Common myeloid progenitor, CD34-positive (primary cell): ENCODE measurements around the gene GSTT4.

Experiments
- CTCF ChIA-PET: fragments of 350-600 bp; sonication (Branson Sonifier 250); formaldehyde crosslinking; loops from one replicate; lab custom pipeline; 2021; ENCODE audit warnings: antibody characterized with exemption; lab: Charles Lee
- POLR2A ChIA-PET: fragments of 350-600 bp; sonication (Branson Sonifier 250); formaldehyde crosslinking; loops from one replicate; lab custom pipeline; 2021; ENCODE audit warnings: antibody characterized with exemption; lab: Charles Lee
- DNase-seq, 3 donors: peaks; one replicate each; pipeline versions ENCODE4 v3.0.0 to v3.0.0-alpha.2; 2013
- H3K27ac ChIP-seq, 2 experiments: 1 replicate in 1 of 2; 2 replicates in 1 of 2; pipeline ENCODE4 v1.7.0; 2013; ENCODE audit warnings: inconsistent platforms in 2 of 2, low read length in 2 of 2, mild to moderate bottlenecking in 2 of 2, low read depth in 1 of 2, moderate library complexity in 1 of 2; ENCODE audit not compliant: severe bottlenecking in 2 of 2, insufficient read depth in 1 of 2, poor library complexity in 1 of 2
- H3K27me3 ChIP-seq, 5 experiments: replicated peaks in 2 of 5; 1 replicate in 3 of 5; 2 replicates in 2 of 5; pipeline versions ENCODE4 v1.6.1 to v1.7.0; 2013; ENCODE audit warnings: low read length in 4 of 5, mild to moderate bottlenecking in 2 of 5, moderate library complexity in 2 of 5, inconsistent platforms in 1 of 5; ENCODE audit not compliant: insufficient read depth in 5 of 5, control insufficient read depth in 4 of 5
- H3K36me3 ChIP-seq, 4 experiments: 1 replicate in 2 of 4; 2 replicates in 2 of 4; pipeline versions ENCODE4 v1.6.1 to v1.7.0; 2013; ENCODE audit warnings: low read length in 3 of 4, control low read depth in 1 of 4, mild to moderate bottlenecking in 1 of 4; ENCODE audit not compliant: control insufficient read depth in 4 of 4, insufficient read depth in 4 of 4
- H3K4me1 ChIP-seq, 4 experiments: 1 replicate in 3 of 4; 2 replicates in 1 of 4; pipeline versions ENCODE4 v1.6.1 to v1.7.1; 2013; ENCODE audit warnings: low read length in 3 of 4, mild to moderate bottlenecking in 3 of 4, control low read depth in 1 of 4, inconsistent platforms in 1 of 4, moderate library complexity in 1 of 4; ENCODE audit not compliant: control insufficient read depth in 4 of 4, insufficient read depth in 4 of 4; ENCODE audit errors: control extremely low read depth in 1 of 4
- H3K4me3 ChIP-seq, 7 experiments: 1 replicate in 4 of 7; 2 replicates in 3 of 7; pipeline versions ENCODE4 v1.5.1 to v1.7.0; 2013; ENCODE audit warnings: mild to moderate bottlenecking in 7 of 7, low read length in 6 of 7, moderate library complexity in 6 of 7, inconsistent platforms in 2 of 7, low read depth in 2 of 7, control low read depth in 1 of 7; ENCODE audit not compliant: insufficient read depth in 4 of 7, control insufficient read depth in 1 of 7; ENCODE audit errors: extremely low read depth in 1 of 7
- H3K9me3 ChIP-seq, 5 experiments: 1 replicate in 4 of 5; 2 replicates in 1 of 5; pipeline versions ENCODE4 v1.6.1 to v1.7.1; 2013; ENCODE audit warnings: low read length in 4 of 5, mild to moderate bottlenecking in 2 of 5, inconsistent platforms in 1 of 5, low read depth in 1 of 5, moderate library complexity in 1 of 5; ENCODE audit not compliant: control insufficient read depth in 4 of 5, insufficient read depth in 2 of 5; ENCODE audit errors: control extremely low read depth in 1 of 5
- WGBS: methylation state at CpG from one replicate; pipeline ENCODE4 v1.1.5; 2013; ENCODE audit not compliant: insufficient coverage; 5-methylcytosine and 5-hydroxymethylcytosine counted together

The GSTT4 gene

GRCh38 chr22:24026056-24026455, 20.8 kb upstream of the GSTT4 start:
- DNase-seq: no peak
- Histone ChIP-seq H3K4me1 (peaks cover 6 to 13% (median 10%) of the 10 kb centered on the region in 4 experiments), H3K9me3 (peaks cover 0 to 10% (median 0%) of the 10 kb centered on the region in 5 experiments), H3K4me3 (no peak overlapping the region), H3K27ac (no peak overlapping the region), H3K36me3 (peaks cover 0 to 7% (median 4%) of the 10 kb centered on the region in 4 experiments), H3K27me3 (no peaks in the 10 kb centered on the region)
- WGBS: 100% methylated on average over 2 of the region's 2 CpGs
- ChIA-PET CTCF (no interaction called here), POLR2A (no interaction called here)

- no peak for DNase-seq
- Histone ChIP-seq H3K9me3 (peaks cover 0 to 10% (median 0%) of the 10 kb centered on the region in 5 experiments), H3K27ac (no peak overlapping the region), H3K36me3 (peaks cover 0 to 7% (median under 1%) of the 10 kb centered on the region in 4 experiments), H3K27me3 (no peaks in the 10 kb centered on the region), H3K4me1 (peaks cover 6 to 13% (median 10%) of the 10 kb centered on the region in 4 experiments), H3K4me3 (no peak overlapping the region)
- POLR2A ChIA-PET: no interaction called here
- 83% methylated on average over 5 of the region's 6 CpGs for WGBS
- CTCF ChIA-PET: no interaction called here
Measured at GRCh38 chr22:24025475-24025874, 20.2 kb upstream of the GSTT4 start.

GRCh38 chr22:24024354-24024753, 19.1 kb upstream of the GSTT4 start:
- Histone ChIP-seq H3K27me3 (no peaks in the 10 kb centered on the region), H3K4me1 (peaks cover 6 to 13% (median 10%) of the 10 kb centered on the region in 4 experiments), H3K9me3 (peaks cover 0 to 10% (median 0%) of the 10 kb centered on the region in 5 experiments), H3K36me3 (peaks cover 0 to 7% (median under 1%) of the 10 kb centered on the region in 4 experiments), H3K27ac (no peak overlapping the region), H3K4me3 (no peak overlapping the region)
- 100% methylated on average over 3 of the region's 3 CpGs for WGBS
- ChIA-PET POLR2A (no interaction called here), CTCF (no interaction called here)
- DNase-seq: no peak

- Histone ChIP-seq H3K4me3 (no peak overlapping the region), H3K27ac (no peak overlapping the region), H3K36me3 (peaks cover 0 to 7% (median under 1%) of the 10 kb centered on the region in 4 experiments), H3K27me3 (no peaks in the 10 kb centered on the region), H3K9me3 (peaks cover 0 to 10% (median 0%) of the 10 kb centered on the region in 5 experiments), H3K4me1 (peaks cover 4 to 7% (median 6%) of the 10 kb centered on the region in 4 experiments)
- ChIA-PET POLR2A (interaction anchor here (0.7 kb wide), 1 partner anchor 9 kb away, joined by 3 read pairs; no protein-coding TSS in a partner anchor), CTCF (no interaction called here)
- DNase-seq: no peak
Measured at GRCh38 chr22:24023204-24023789, 18.0 kb upstream of the GSTT4 start.

- Histone ChIP-seq H3K9me3 (peaks cover 0 to 10% (median 0%) of the 10 kb centered on the region in 5 experiments), H3K4me3 (no peak overlapping the region), H3K4me1 (no peaks in the 10 kb centered on the region), H3K36me3 (peaks cover 0 to 8% (median 4%) of the 10 kb centered on the region in 4 experiments), H3K27ac (no peak overlapping the region), H3K27me3 (no peaks in the 10 kb centered on the region)
- ChIA-PET CTCF (no interaction called here), POLR2A (no interaction called here)
- no peak for DNase-seq
- WGBS: 100% methylated on average over 1 of the region's 3 CpGs
Measured at GRCh38 chr22:24021304-24021703, 16.1 kb upstream of the GSTT4 start.

GRCh38 chr22:24016156-24016555, 10.9 kb upstream of the GSTT4 start:
- H3K4me1 ChIP-seq: peaks cover 3 to 15% (median 11%) of the 10 kb centered on the region in 4 experiments
- POLR2A ChIA-PET: no interaction called here
- H3K27ac ChIP-seq: no peak overlapping the region
- no peaks in the 10 kb centered on the region for H3K9me3 ChIP-seq
- peaks cover 0 to 8% (median 0%) of the 10 kb centered on the region in 4 experiments for H3K36me3 ChIP-seq
- CTCF ChIA-PET: interaction anchor here (1.0 kb wide), 1 partner anchor 133 kb away, joined by 3 read pairs; no protein-coding TSS in a partner anchor
- WGBS: no CpG with 5 or more reads among the region's 1 CpG
- H3K27me3 ChIP-seq: no peaks in the 10 kb centered on the region
- no peak for DNase-seq
- H3K4me3 ChIP-seq: no peak overlapping the region

- ChIA-PET POLR2A (no interaction called here), CTCF (interaction anchor here (1.3 to 1.8 kb wide), 2 partner anchors 16 to 19 kb away, joined by 3 read pairs; no protein-coding TSS in a partner anchor)
- peak overlapping the region; percentile 80 to 97 (median 92) for H3K4me3 ChIP-seq
- H3K36me3 ChIP-seq: no peaks in the 10 kb centered on the region
- H3K27me3 ChIP-seq: no peaks in the 10 kb centered on the region
- H3K27ac ChIP-seq: peak overlapping the region; percentile 52 to 90
- peaks cover 3 to 15% (median 14%) of the 10 kb centered on the region in 4 experiments for H3K4me1 ChIP-seq
- H3K9me3 ChIP-seq: no peaks in the 10 kb centered on the region
- DNase-seq: no peak
- WGBS: 2% methylated on average over 8 of the region's 10 CpGs
Measured at GRCh38 chr22:24011735-24012068, 6.4 kb upstream of the GSTT4 start.
